Progenitor cell of endocrine pancreas (in vitro differentiated cells): Measurements from ENCODE around the gene CHN1. TPM values are rescaled to one million over a fixed set of nuclear protein-coding genes. Genes with fewer than 3 reads are reported as not detected.
A peak's percentile ranks its signal among the peaks of the same experiment; 100 is the strongest.

ENCODE experiments used
- DNase-seq: peaks from one replicate; pipeline ENCODE4 v3.0.0; 2021; ENCODE audit warnings: low spot score; ENCODE audit not compliant: unreplicated experiment
- H3K27ac Mint-ChIP-seq: 2 replicates; pipeline ENCODE4 v1.8.0; 2021; ENCODE audit warnings: mild to moderate bottlenecking, moderate library complexity, mixed read lengths
- H3K27me3 Mint-ChIP-seq: 2 replicates; pipeline ENCODE4 v1.8.0; 2021; ENCODE audit warnings: mixed read lengths
- H3K36me3 Mint-ChIP-seq: 2 replicates; pipeline ENCODE4 v1.8.0; 2022; ENCODE audit warnings: mixed read lengths; ENCODE audit not compliant: insufficient read depth
- H3K4me1 Mint-ChIP-seq: 2 replicates; pipeline ENCODE4 v1.8.0; 2021; ENCODE audit warnings: low read depth, mixed read lengths
- H3K4me3 Mint-ChIP-seq: 2 replicates; pipeline ENCODE4 v1.8.0; 2021; ENCODE audit warnings: low read depth, mild to moderate bottlenecking, moderate library complexity, mixed read lengths
- H3K9me3 Mint-ChIP-seq: 2 replicates; pipeline ENCODE4 v1.8.0; 2021; ENCODE audit warnings: low read depth, mixed read lengths
- total RNA-seq: library from RNA; stranded (reverse); gene quantifications from 2 replicates; pipeline ENCODE4 v1.2.1, GENCODE V29; 2021
- TF ChIP-seq, protein P1 (sequence below): fragments of 200-600 bp; sonication (generic); IDR thresholded peaks from one replicate; pipeline ENCODE4 v1.5.0; 2021; ENCODE audit warnings: antibody characterized with exemption, mild to moderate bottlenecking; ENCODE audit not compliant: unreplicated experiment

CHN1 gene
- total RNA-seq, 1 donor from 2014 or later = 50.3 TPM

DNA sequence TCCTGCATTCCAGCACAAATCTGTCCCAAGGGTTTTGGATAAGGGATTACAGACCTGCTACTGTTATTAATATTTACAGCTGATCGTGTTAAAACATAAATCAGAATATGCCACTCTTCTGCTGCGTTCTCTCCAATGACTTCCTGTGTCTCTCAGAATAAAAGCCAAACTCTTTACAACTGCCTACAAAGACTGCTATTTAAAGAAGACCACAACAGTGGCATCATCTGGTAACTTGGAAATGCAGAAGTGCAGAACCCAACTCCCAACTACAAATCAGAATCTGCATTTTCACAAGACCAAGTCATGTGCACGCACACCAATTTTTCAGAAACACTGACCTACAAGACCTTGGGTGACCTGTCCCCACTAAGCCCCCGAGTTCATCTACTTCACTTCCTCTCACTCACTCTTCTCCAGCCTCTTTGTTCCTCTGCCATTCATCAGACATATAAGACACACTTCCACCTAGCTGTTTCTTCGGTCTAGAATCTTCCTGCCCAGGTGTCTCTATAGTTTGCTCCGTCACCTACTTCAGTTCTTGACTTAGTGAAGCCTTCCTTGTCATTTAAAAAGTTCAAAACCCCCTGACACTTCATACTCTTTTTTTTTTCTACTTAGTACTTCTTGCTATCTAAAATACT, 36.0 kb downstream of the CHN1 start:
- Mint-ChIP-seq H3K27ac (no peak overlapping the region), H3K9me3 (peaks cover 4% of the 10 kb centered on the region), H3K4me3 (no peak overlapping the region), H3K4me1 (peaks cover 13% of the 10 kb centered on the region), H3K27me3 (no peaks in the 10 kb centered on the region), H3K36me3 (no peaks in the 10 kb centered on the region)
- TF ChIP-seq, protein P1, sequence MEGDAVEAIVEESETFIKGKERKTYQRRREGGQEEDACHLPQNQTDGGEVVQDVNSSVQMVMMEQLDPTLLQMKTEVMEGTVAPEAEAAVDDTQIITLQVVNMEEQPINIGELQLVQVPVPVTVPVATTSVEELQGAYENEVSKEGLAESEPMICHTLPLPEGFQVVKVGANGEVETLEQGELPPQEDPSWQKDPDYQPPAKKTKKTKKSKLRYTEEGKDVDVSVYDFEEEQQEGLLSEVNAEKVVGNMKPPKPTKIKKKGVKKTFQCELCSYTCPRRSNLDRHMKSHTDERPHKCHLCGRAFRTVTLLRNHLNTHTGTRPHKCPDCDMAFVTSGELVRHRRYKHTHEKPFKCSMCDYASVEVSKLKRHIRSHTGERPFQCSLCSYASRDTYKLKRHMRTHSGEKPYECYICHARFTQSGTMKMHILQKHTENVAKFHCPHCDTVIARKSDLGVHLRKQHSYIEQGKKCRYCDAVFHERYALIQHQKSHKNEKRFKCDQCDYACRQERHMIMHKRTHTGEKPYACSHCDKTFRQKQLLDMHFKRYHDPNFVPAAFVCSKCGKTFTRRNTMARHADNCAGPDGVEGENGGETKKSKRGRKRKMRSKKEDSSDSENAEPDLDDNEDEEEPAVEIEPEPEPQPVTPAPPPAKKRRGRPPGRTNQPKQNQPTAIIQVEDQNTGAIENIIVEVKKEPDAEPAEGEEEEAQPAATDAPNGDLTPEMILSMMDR = no peak
- DNase-seq = no peak

DNA sequence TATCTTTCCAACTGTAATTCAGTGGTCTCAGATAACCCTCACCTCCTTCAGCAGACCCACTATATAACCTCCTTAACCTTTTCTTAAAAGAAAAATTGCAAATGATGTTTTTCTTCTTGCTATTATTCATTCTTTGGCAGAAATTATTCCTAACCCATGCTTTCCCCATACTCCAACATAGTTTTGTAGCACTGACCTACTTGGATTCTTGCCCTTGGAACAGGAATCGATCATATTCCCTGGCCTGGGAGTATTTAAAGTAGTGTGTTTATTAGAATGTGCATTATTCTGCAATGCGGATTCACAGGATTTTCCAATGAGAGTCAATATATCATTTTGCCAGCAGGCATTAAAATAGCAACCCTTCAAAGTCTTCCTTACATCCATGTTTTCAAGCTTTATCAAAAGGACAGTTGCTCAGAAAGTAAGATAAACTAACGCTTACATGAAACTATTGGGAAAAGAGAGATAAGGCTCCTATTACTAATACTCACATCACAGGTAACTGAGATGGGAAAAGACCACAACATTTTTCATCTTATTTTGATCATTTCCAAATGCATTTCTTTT, 37.4 kb downstream of the CHN1 start:
- H3K36me3 Mint-ChIP-seq = no peaks in the 10 kb centered on the region
- H3K9me3 Mint-ChIP-seq = peaks cover 4% of the 10 kb centered on the region
- peaks cover 18% of the 10 kb centered on the region for H3K4me1 Mint-ChIP-seq
- H3K27me3 Mint-ChIP-seq = no peaks in the 10 kb centered on the region
- TF ChIP-seq, protein P1 = no peak
- no peak for DNase-seq
- no peak overlapping the region for H3K4me3 Mint-ChIP-seq
- peak overlapping the region; percentile 50 for H3K27ac Mint-ChIP-seq

DNA sequence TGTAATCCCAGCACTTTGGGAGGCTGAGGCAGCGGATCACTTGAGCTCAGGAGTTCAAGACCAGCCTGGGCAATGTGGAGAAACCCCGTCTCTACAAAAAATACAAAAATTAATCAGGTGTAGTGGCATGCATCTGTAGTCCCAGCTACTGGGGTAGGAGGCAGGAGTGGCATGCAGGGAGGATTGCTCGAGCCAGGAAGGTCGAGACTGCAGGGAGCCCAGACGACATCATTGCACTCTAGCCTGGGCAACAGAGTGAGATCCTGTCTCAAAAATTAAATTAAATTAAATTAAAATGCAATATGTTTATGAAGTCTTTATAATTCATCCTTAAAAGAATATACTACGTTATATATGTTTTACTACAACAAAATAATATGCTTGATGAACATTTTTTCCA, 38.1 kb downstream of the CHN1 start:
- H3K4me1 Mint-ChIP-seq = peaks cover 18% of the 10 kb centered on the region
- no peak overlapping the region for H3K4me3 Mint-ChIP-seq
- no peaks in the 10 kb centered on the region for H3K27me3 Mint-ChIP-seq
- H3K9me3 Mint-ChIP-seq = peaks cover 4% of the 10 kb centered on the region
- H3K27ac Mint-ChIP-seq = no peak overlapping the region
- DNase-seq = no peak
- TF ChIP-seq, protein P1 = no peak
- H3K36me3 Mint-ChIP-seq = no peaks in the 10 kb centered on the region

DNA sequence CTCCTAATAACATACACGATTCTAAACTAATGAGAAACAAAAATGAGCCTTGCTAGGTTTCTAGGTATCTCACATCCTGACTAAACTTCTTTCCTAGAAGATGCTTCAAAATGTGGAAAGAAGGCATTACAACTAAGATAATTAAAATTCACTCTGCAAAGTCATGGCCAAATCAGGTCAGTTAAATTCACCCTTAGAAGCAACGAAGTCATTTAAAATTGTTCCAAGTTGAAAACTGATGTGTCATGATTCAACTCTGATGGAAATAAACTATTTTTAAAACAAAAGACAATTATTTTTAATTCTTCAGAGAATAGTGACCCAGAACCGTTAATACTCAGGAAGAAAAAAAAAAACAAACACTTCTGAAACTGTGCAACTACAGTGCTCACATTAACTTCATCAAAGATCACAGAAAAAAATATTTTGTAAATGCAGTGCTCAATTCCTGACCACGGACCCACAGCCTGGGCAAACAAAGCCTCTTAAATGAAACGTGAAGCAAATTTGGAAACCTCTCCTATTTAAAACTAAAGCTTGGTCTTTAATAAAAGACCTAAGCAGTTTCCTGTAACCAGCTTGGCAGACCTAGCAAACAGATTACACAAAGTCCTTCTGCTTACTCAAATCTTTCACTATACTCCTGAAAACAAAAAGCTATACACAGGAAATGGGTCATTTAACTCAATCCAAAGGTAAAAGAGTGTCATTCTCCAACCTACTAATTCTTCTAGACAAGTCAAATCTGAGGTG, 39.0 kb downstream of the CHN1 start:
- peaks cover 18% of the 10 kb centered on the region for H3K4me1 Mint-ChIP-seq
- DNase-seq = no peak
- no peak overlapping the region for H3K4me3 Mint-ChIP-seq
- no peaks in the 10 kb centered on the region for H3K27me3 Mint-ChIP-seq
- H3K9me3 Mint-ChIP-seq = peaks cover 4% of the 10 kb centered on the region
- H3K27ac Mint-ChIP-seq = no peak overlapping the region
- H3K36me3 Mint-ChIP-seq = no peaks in the 10 kb centered on the region
- TF ChIP-seq, protein P1 = no peak

DNA sequence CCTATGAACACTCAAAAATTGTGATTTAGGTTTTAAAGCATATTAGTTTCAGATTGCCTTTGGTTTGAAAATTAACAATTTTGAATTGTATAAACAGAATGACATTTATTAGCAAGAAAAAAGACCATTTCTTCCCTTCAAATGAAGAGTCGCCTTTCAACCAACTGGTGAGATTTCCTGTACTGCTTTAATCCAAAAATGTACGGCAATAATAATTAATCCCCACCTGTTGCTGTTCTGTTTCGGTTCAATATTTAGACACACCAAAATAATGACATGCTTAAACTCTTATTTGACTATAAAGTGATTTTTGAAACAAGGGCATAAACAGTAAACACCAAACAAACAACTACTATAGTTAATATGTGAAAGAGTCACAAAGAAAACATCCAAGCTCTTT, 39.6 kb downstream of the CHN1 start:
- Mint-ChIP-seq H3K9me3 (peaks cover 3% of the 10 kb centered on the region), H3K4me3 (no peak overlapping the region), H3K27me3 (no peaks in the 10 kb centered on the region), H3K4me1 (peaks cover 18% of the 10 kb centered on the region), H3K27ac (no peak overlapping the region), H3K36me3 (no peaks in the 10 kb centered on the region)
- DNase-seq = no peak
- TF ChIP-seq, protein P1 = no peak
